H1 (cell line): ENCODE measurements around the gene AZGP1. TPM values are rescaled to one million over a fixed set of nuclear protein-coding genes. Genes with fewer than 3 reads are reported as not detected.
A peak's percentile ranks its signal among the peaks of the same experiment; 100 is the strongest.

Experiments
- CTCF ChIA-PET: fragments of 300-600 bp; sonication (Branson Sonifier 250); formaldehyde crosslinking; loops from one replicate; lab custom pipeline; 2021; ENCODE audit not compliant: partially characterized antibody; lab: Charles Lee
- POLR2A ChIA-PET: fragments of 300-600 bp; sonication (Branson Sonifier 250); formaldehyde crosslinking; loops from one replicate; lab custom pipeline; 2021; ENCODE audit warnings: inconsistent platforms; ENCODE audit not compliant: partially characterized antibody; lab: Charles Lee
- DNase-seq, 2 experiments: peaks; one replicate each; pipeline versions ENCODE4 v3.0.0 to v3.0.0-alpha.2; 2010 to 2022; ENCODE audit warnings: low spot score in 2 of 2, low read depth in 1 of 2, mixed read lengths in 1 of 2
- FAIRE-seq: peaks from 2 replicates; lab custom pipeline; 2011; peaks lifted over from hg19 to GRCh38; lab: Jason Lieb, UNC
- H2AFZ ChIP-seq: 2 replicates; pipeline ENCODE4 v1.8.1; 2012; ENCODE audit warnings: low read length, inconsistent platforms
- H2AK5ac ChIP-seq: 2 replicates; pipeline ENCODE4 v1.6.1; 2013; ENCODE audit warnings: low read depth, low read length
- H2BK120ac ChIP-seq: replicated peaks from 2 replicates; pipeline ENCODE3; 2013; ENCODE audit warnings: low read depth, low read length, inconsistent platforms
- H2BK12ac ChIP-seq: 2 replicates; pipeline ENCODE4 v1.6.1; 2013; ENCODE audit warnings: low read depth, low read length
- H2BK15ac ChIP-seq: 2 replicates; pipeline ENCODE4 v1.6.1; 2013; ENCODE audit warnings: low read length
- H2BK20ac ChIP-seq: 2 replicates; pipeline ENCODE4 v1.6.1; 2013; ENCODE audit warnings: low read length
- H2BK5ac ChIP-seq: 2 replicates; pipeline ENCODE4 v1.6.1; 2013; ENCODE audit warnings: low read depth, low read length
- H3K14ac ChIP-seq: 2 replicates; pipeline ENCODE4 v1.6.1; 2013; ENCODE audit warnings: inconsistent platforms; ENCODE audit not compliant: insufficient read length
- H3K18ac ChIP-seq: 2 replicates; pipeline ENCODE4 v1.6.1; 2013; ENCODE audit warnings: low read length; ENCODE audit errors: extremely low read depth
- H3K23ac ChIP-seq: 2 replicates; pipeline ENCODE4 v1.6.1; 2013; ENCODE audit warnings: inconsistent platforms; ENCODE audit not compliant: insufficient read length
- H3K23me2 ChIP-seq: 2 replicates; pipeline ENCODE4 v1.6.1; 2013; ENCODE audit warnings: low read depth, low read length
- H3K27ac ChIP-seq: 2 replicates; pipeline ENCODE4 v1.6.1; 2011; ENCODE audit warnings: low read depth, low read length, inconsistent platforms
- H3K27me3 ChIP-seq, 4 experiments: replicated peaks in 1 of 4; 1 replicate in 1 of 4; 2 replicates in 3 of 4; pipeline versions ENCODE4 v1.6.1 to v1.8.1; 2011 to 2013; ENCODE audit warnings: low read length in 3 of 4, mild to moderate bottlenecking in 3 of 4, inconsistent platforms in 2 of 4, mixed read lengths in 2 of 4, moderate library complexity in 1 of 4; ENCODE audit not compliant: control insufficient read depth in 3 of 4, insufficient read depth in 3 of 4; ENCODE audit errors: extremely low read depth in 1 of 4
- H3K36me3 ChIP-seq, 4 experiments: 2 replicates each; pipeline versions ENCODE4 v1.6.1 to v1.8.1; 2011 to 2013; ENCODE audit warnings: mild to moderate bottlenecking in 4 of 4, low read length in 3 of 4, moderate library complexity in 2 of 4, control low read depth in 1 of 4, inconsistent platforms in 1 of 4; ENCODE audit not compliant: insufficient read depth in 4 of 4, control insufficient read depth in 2 of 4
- H3K4ac ChIP-seq: replicated peaks from 2 replicates; pipeline ENCODE3; 2013; ENCODE audit warnings: low read length, low read depth, mixed read lengths, inconsistent platforms; ENCODE audit not compliant: insufficient read length
- H3K4me1 ChIP-seq, 4 experiments: replicated peaks in 1 of 4; 1 replicate in 1 of 4; 2 replicates in 3 of 4; pipeline versions ENCODE4 v1.6.1 to v1.8.1; 2011 to 2013; ENCODE audit warnings: low read length in 3 of 4, inconsistent platforms in 2 of 4, mixed read lengths in 1 of 4; ENCODE audit not compliant: insufficient read depth in 4 of 4, control insufficient read depth in 3 of 4
- H3K4me2 ChIP-seq, 2 experiments: 2 replicates each; pipeline versions ENCODE4 v1.6.1 to v1.8.1; 2011 to 2013; ENCODE audit warnings: low read depth in 2 of 2, low read length in 2 of 2, control low read depth in 1 of 2, inconsistent platforms in 1 of 2, mild to moderate bottlenecking in 1 of 2; ENCODE audit not compliant: insufficient read depth in 1 of 2
- H3K4me3 ChIP-seq, 4 experiments: fragments of 200-600, 300-600 bp in 1 of 4; sonication (generic), shearing (Covaris generic), sonication (Bioruptor Twin) in 1 of 4; 2 replicates each; pipeline versions ENCODE4 v1.5.1 to v1.8.1; 2011 to 2016; ENCODE audit warnings: low read length in 4 of 4, low read depth in 3 of 4, control low read depth in 2 of 4, inconsistent platforms in 2 of 4, mild to moderate bottlenecking in 2 of 4, mixed read lengths in 1 of 4, moderate library complexity in 1 of 4; ENCODE audit not compliant: insufficient read depth in 2 of 4; ENCODE audit errors: extremely low read depth in 1 of 4
- H3K56ac ChIP-seq: replicated peaks from 2 replicates; pipeline ENCODE3; 2013; ENCODE audit warnings: low read depth, mild to moderate bottlenecking, mixed read lengths, low read length, inconsistent platforms; ENCODE audit not compliant: insufficient read length
- H3K79me1 ChIP-seq: 2 replicates; pipeline ENCODE4 v1.6.1; 2013; ENCODE audit warnings: low read depth, low read length, control low read depth
- H3K79me2 ChIP-seq, 2 experiments: 2 replicates each; pipeline versions ENCODE4 v1.6.1 to v1.8.1; 2012 to 2013; ENCODE audit warnings: low read length in 2 of 2, mild to moderate bottlenecking in 2 of 2, inconsistent platforms in 1 of 2; ENCODE audit not compliant: insufficient read depth in 2 of 2, control insufficient read depth in 1 of 2
- H3K9ac ChIP-seq, 4 experiments: replicated peaks in 1 of 4; 1 replicate in 1 of 4; 2 replicates in 3 of 4; pipeline versions ENCODE4 v1.6.1 to v1.8.1; 2011 to 2013; ENCODE audit warnings: low read depth in 3 of 4, low read length in 3 of 4, control low read depth in 2 of 4, mild to moderate bottlenecking in 2 of 4, moderate library complexity in 2 of 4, inconsistent platforms in 1 of 4; ENCODE audit errors: extremely low read depth in 1 of 4
- H3K9me3 ChIP-seq, 2 experiments: 2 replicates each; pipeline versions ENCODE4 v1.6.1 to v1.8.1; 2012 to 2013; ENCODE audit warnings: mild to moderate bottlenecking in 2 of 2, moderate library complexity in 2 of 2, control low read depth in 1 of 2, inconsistent platforms in 1 of 2, low read depth in 1 of 2, low read length in 1 of 2, mixed read lengths in 1 of 2; ENCODE audit not compliant: insufficient read depth in 2 of 2
- H4K20me1 ChIP-seq, 2 experiments: replicated peaks in 1 of 2; 2 replicates each; pipeline versions ENCODE3 to v1.8.1; 2011 to 2013; ENCODE audit warnings: inconsistent platforms in 2 of 2, low read length in 2 of 2, mild to moderate bottlenecking in 1 of 2; ENCODE audit not compliant: insufficient read depth in 2 of 2, control insufficient read depth in 1 of 2
- H4K5ac ChIP-seq: 2 replicates; pipeline ENCODE4 v1.6.1; 2013; ENCODE audit warnings: low read length, low read depth, mixed read lengths, inconsistent platforms; ENCODE audit not compliant: insufficient read length
- H4K8ac ChIP-seq: 2 replicates; pipeline ENCODE4 v1.8.0; 2013; ENCODE audit warnings: mild to moderate bottlenecking, moderate library complexity, low read length, inconsistent platforms; ENCODE audit not compliant: insufficient read depth; ENCODE audit errors: extremely low read depth
- H4K91ac ChIP-seq: replicated peaks from 2 replicates; pipeline ENCODE3; 2013; ENCODE audit warnings: low read length, mixed read lengths, inconsistent platforms; ENCODE audit not compliant: insufficient read length
- BACH1 ChIP-seq: IDR thresholded peaks from 2 replicates; pipeline ENCODE4 v1.6.1; 2012; ENCODE audit warnings: low read length, improper control_type of control experiment
- CBX8 ChIP-seq: fragments of 300-800, 300-1000 bp; sonication (generic); IDR thresholded peaks from 2 replicates; pipeline ENCODE4 v1.7.1; 2016; ENCODE audit warnings: low read depth, low read length, borderline replicate concordance
- CHD2 ChIP-seq: IDR thresholded peaks from 2 replicates; pipeline ENCODE4 v1.6.1; 2012; ENCODE audit warnings: low read length, improper control_type of control experiment
- EP300 ChIP-seq, 2 experiments: IDR thresholded peaks; 1 replicate in 1 of 2; 2 replicates in 1 of 2; pipeline ENCODE4 v1.6.1; 2011 to 2012; ENCODE audit warnings: low read depth in 2 of 2, low read length in 2 of 2, mild to moderate bottlenecking in 2 of 2, borderline replicate concordance in 1 of 2, inconsistent platforms in 1 of 2, moderate library complexity in 1 of 2
- EZH2 ChIP-seq: fragments of 200-600 bp; sonication (generic); IDR thresholded peaks from 2 replicates; pipeline ENCODE4 v1.7.1; 2012; ENCODE audit warnings: low read depth, mild to moderate bottlenecking, moderate library complexity, low read length, inconsistent platforms; ENCODE audit not compliant: severe bottlenecking
- GABPA ChIP-seq: IDR thresholded peaks from 2 replicates; pipeline ENCODE4 v1.6.1; 2011; ENCODE audit warnings: mild to moderate bottlenecking, low read length, moderate library complexity, borderline replicate concordance; ENCODE audit not compliant: insufficient read depth
- NANOG ChIP-seq: IDR thresholded peaks from 2 replicates; pipeline ENCODE4 v1.6.1; 2011; ENCODE audit warnings: low read length, low read depth, mild to moderate bottlenecking, inconsistent platforms; ENCODE audit not compliant: insufficient read depth, poor library complexity, severe bottlenecking
- POLR2AphosphoS5 ChIP-seq: IDR thresholded peaks from 2 replicates; pipeline ENCODE4 v1.6.1; 2011; ENCODE audit warnings: low read depth, low read length
- SAP30 ChIP-seq: fragments of 300-600 bp; sonication (generic); IDR thresholded peaks from 2 replicates; pipeline ENCODE4 v1.7.1; 2012; ENCODE audit warnings: low read length, moderate library complexity, mild to moderate bottlenecking, inconsistent platforms; ENCODE audit not compliant: insufficient read depth, insufficient replicate concordance
- SUZ12 ChIP-seq: fragments of 200-600 bp; sonication (generic); IDR thresholded peaks from 2 replicates; pipeline ENCODE4 v1.6.1; 2012; ENCODE audit warnings: mild to moderate bottlenecking, inconsistent platforms, low read length, moderate library complexity, mixed read lengths
- TBP ChIP-seq: IDR thresholded peaks from 2 replicates; pipeline ENCODE4 v1.6.1; 2011; ENCODE audit warnings: low read depth, low read length, improper control_type of control experiment
- TCF12 ChIP-seq: IDR thresholded peaks from 2 replicates; pipeline ENCODE4 v1.6.1; 2011; ENCODE audit warnings: low read depth, mild to moderate bottlenecking, low read length
- YY1 ChIP-seq: IDR thresholded peaks from 2 replicates; pipeline ENCODE4 v1.6.1; 2011; ENCODE audit warnings: low read depth, mild to moderate bottlenecking, low read length
- WGBS, 2 experiments: shearing (Covaris generic) in 1 of 2; methylation state at CpG; one replicate each; pipeline versions ENCODE4 v1.1.6 to v1.1.7; 2013 to 2015; ENCODE audit warnings: low lambda C conversion rate in 2 of 2, mixed read lengths in 2 of 2, inconsistent platforms in 1 of 2, low coverage in 1 of 2, missing lambda C conversion rate in 1 of 2; ENCODE audit not compliant: insufficient replicate concordance in 2 of 2, insufficient coverage in 1 of 2, insufficient read length in 1 of 2; ENCODE audit errors: extremely low coverage in 1 of 2, missing lambda C conversion rate in 1 of 2; 5-methylcytosine and 5-hydroxymethylcytosine counted together
- polyA plus RNA-seq, 7 experiments: library from polyadenylated mRNA; depleted of rRNA in 3 of 7; stranded (reverse) in 5 of 7; unstranded in 2 of 7; fragments of >200 nt in 5 of 7; fragments of 200-250 nt in 2 of 7; gene quantifications; 1 replicate in 5 of 7; 2 replicates in 1 of 7; 4 replicates in 1 of 7; pipeline versions ENCODE4 v1.2.1 to v1.2.3, GENCODE V29; 2011 to 2013; ENCODE audit warnings: missing spikeins in 2 of 7, mixed read lengths in 2 of 7
- total RNA-seq: library from RNA; stranded (reverse); fragmentation: NEBNext Ultra II Directional; extraction: Animal tissue kit (Norgen Biotek cat#: 25700); gene quantifications from 2 replicates; pipeline ENCODE4 v1.2.1, GENCODE V29; 2021

Gene AZGP1
- total and polyA plus RNA-seq, 2 of the 8 experiments (the other 6 are each of a cell fraction or from before 2014, with no cell fraction given): 0.52 to 0.68 TPM

DNA sequence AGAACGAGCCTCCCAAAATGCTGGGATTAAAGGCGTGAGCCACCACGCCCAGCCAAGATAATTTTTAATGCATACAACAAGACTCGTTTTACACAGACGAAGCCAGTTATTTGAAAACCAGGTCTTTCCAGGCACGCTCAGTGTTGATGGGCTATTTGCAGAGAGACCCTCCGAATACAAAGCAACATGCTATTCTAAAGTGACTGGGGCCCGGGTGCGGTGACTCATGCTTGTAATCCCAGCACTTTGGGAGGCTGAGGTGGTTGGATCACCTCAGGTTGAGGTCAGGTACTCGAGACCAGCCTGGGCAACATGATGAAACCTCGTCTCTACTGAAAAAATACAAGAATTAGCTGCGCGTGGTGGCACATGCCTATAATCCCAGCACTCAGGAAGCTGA, 795 bp upstream of the AZGP1 start:
- TF ChIP-seq TCF12 (no peak), EP300 (IDR thresholded peaks at IDR 0.05; ENCODE audit: borderline replicate concordance in 1 of 2, low read depth in 2 of 2, low read length in 2 of 2) (no peak), NANOG (no peak), EZH2 (no peak), POLR2AphosphoS5 (no peak), BACH1 (no peak), SAP30 (no peak), CBX8 (no peak), TBP (no peak), SUZ12 (no peak), GABPA (no peak), CHD2 (no peak), YY1 (no peak)
- H3K14ac ChIP-seq: no peak overlapping the region

More for the DNA sequence above, 795 bp upstream of the AZGP1 start:
- H2AFZ ChIP-seq: no peak overlapping the region
- no peak overlapping the region for H2BK15ac ChIP-seq
- no peak overlapping the region for H3K27ac ChIP-seq
- H2BK20ac ChIP-seq: no peak overlapping the region
- H3K9me3 ChIP-seq: no peaks in the 10 kb centered on the region
- no peaks in the 10 kb centered on the region for H3K79me2 ChIP-seq
- peak overlapping the region; percentile 51 for H3K18ac ChIP-seq
- no peak overlapping the region for H2BK120ac ChIP-seq
- FAIRE-seq (no peak), DNase-seq (no peak)
- H4K8ac ChIP-seq: peak overlapping the region; percentile 16; the same call in 1 of the 2 replicates
- no peaks in the 10 kb centered on the region for H3K23me2 ChIP-seq
- POLR2A ChIA-PET: interaction anchor here (0.6 to 1.3 kb wide), 2 partner anchors 10 to 150 kb away, joined by 3 read pairs; partner anchors contain the start of gene MBLAC1
- H2BK12ac ChIP-seq: 0 out of 2 replicates have a peak overlapping the region, but pooled peaks have one; percentile 39
- no peak overlapping the region for H4K5ac ChIP-seq
- H3K36me3 ChIP-seq: no peaks in the 10 kb centered on the region
- no peaks in the 10 kb centered on the region for H3K27me3 ChIP-seq
- H3K4me3 ChIP-seq: no peak overlapping the region
- H3K23ac ChIP-seq: no peak overlapping the region
- 94% methylated on average over 13 of the region's 13 CpGs; no CpG with 5 or more reads in 1 of the 2 experiments for WGBS, 2 experiments
- no peaks in the 10 kb centered on the region for H4K20me1 ChIP-seq
- CTCF ChIA-PET: interaction anchor here (1.3 to 7.6 kb wide), 3 partner anchors 14 to 63 kb away, joined by 3 to 97 read pairs (median 17); no protein-coding TSS in a partner anchor
- H3K79me1 ChIP-seq: no peaks in the 10 kb centered on the region
- H2BK5ac ChIP-seq: peak overlapping the region; percentile 44; the same call in 1 of the 2 replicates
- H3K4me2 ChIP-seq: no peak overlapping the region
- no peak overlapping the region for H4K91ac ChIP-seq
- H3K4ac ChIP-seq: no peak overlapping the region
- H3K4me1 ChIP-seq: peaks cover 0 to 4% (median under 1%) of the 10 kb centered on the region in 4 experiments; a peak in 1 of 7 replicates
- no peak overlapping the region for H3K9ac ChIP-seq
- no peak overlapping the region for H2AK5ac ChIP-seq
- no peak overlapping the region for H3K56ac ChIP-seq
